WTC11 (cell line): Measurements from ENCODE around the gene AQP1. TPM values are rescaled to one million over a fixed set of nuclear protein-coding genes. Genes with fewer than 3 reads are reported as not detected.

ENCODE experiments used
- ATAC-seq: fragments of 200-7000 bp; cut with Tn5 transposase; 2 replicates; pipeline ENCODE4 v1.10.0; 2021; ENCODE audit warnings: mild to moderate bottlenecking, moderate library complexity
- CTCF ChIA-PET: fragments of 300-600 bp; sonication (Branson Sonifier 250); formaldehyde crosslinking; loops from one replicate; lab custom pipeline; 2021; ENCODE audit warnings: antibody characterized with exemption; lab: Charles Lee
- POLR2A ChIA-PET: fragments of 350-600 bp; sonication (Branson Sonifier 250); formaldehyde crosslinking; loops from one replicate; lab custom pipeline; 2021; ENCODE audit warnings: antibody characterized with exemption; lab: Charles Lee
- DNase-seq: peaks from one replicate; pipeline ENCODE4 v3.0.0; 2021; ENCODE audit warnings: low spot score
- H3K27ac Mint-ChIP-seq: 2 replicates; pipeline ENCODE4 v1.8.0; 2021; ENCODE audit warnings: mixed read lengths
- H3K27me3 Mint-ChIP-seq: 2 replicates; pipeline ENCODE4 v1.8.0; 2021; ENCODE audit warnings: low read depth, mild to moderate bottlenecking, moderate library complexity, mixed read lengths
- H3K36me3 Mint-ChIP-seq: 2 replicates; pipeline ENCODE4 v1.8.0; 2021; ENCODE audit warnings: mixed read lengths
- H3K4me1 Mint-ChIP-seq: 2 replicates; pipeline ENCODE4 v1.8.0; 2022; ENCODE audit warnings: mixed read lengths
- H3K4me3 Mint-ChIP-seq: 2 replicates; pipeline ENCODE4 v1.8.0; 2021; ENCODE audit warnings: mild to moderate bottlenecking, moderate library complexity, mixed read lengths
- H3K9me3 Mint-ChIP-seq: 2 replicates; pipeline ENCODE4 v1.8.0; 2021; ENCODE audit warnings: mixed read lengths
- AR ChIP-seq: fragments of 250-450 bp; sonication (Bioruptor Pico); IDR thresholded peaks from 2 replicates; pipeline ENCODE4 v1.9.0; 2021; ENCODE audit warnings: mild to moderate bottlenecking
- ARID4B ChIP-seq: sonication (generic); formaldehyde crosslinking; IDR thresholded peaks from 2 replicates; pipeline ENCODE4 v1.8.0; 2023; ENCODE audit warnings: missing genetic modification reagents, mild to moderate bottlenecking, borderline replicate concordance
- ATF1 ChIP-seq: sonication (generic); formaldehyde crosslinking; IDR thresholded peaks from 2 replicates; pipeline ENCODE4 v1.8.1; 2023; ENCODE audit warnings: mild to moderate bottlenecking, moderate library complexity, missing genetic modification reagents
- ATF6 ChIP-seq: sonication (generic); formaldehyde crosslinking; IDR thresholded peaks from 2 replicates; pipeline ENCODE4 v1.8.1; 2023; ENCODE audit warnings: mild to moderate bottlenecking, missing genetic modification reagents
- E2F1 ChIP-seq: sonication (generic); formaldehyde crosslinking; IDR thresholded peaks from 2 replicates; pipeline ENCODE4 v1.8.0; 2022; ENCODE audit warnings: mild to moderate bottlenecking, missing genetic modification reagents
- FOXJ3 ChIP-seq: sonication (generic); formaldehyde crosslinking; IDR thresholded peaks from 2 replicates; pipeline ENCODE4 v1.9.0; 2021; ENCODE audit warnings: missing genetic modification reagents, mild to moderate bottlenecking, borderline replicate concordance
- GABPB1 ChIP-seq: sonication (generic); formaldehyde crosslinking; IDR thresholded peaks from 2 replicates; pipeline ENCODE4 v1.8.1; 2023; ENCODE audit warnings: mild to moderate bottlenecking, missing genetic modification reagents
- IRF1 ChIP-seq: sonication (generic); formaldehyde crosslinking; IDR thresholded peaks from 2 replicates; pipeline ENCODE4 v1.8.0; 2023; ENCODE audit warnings: missing genetic modification reagents
- IRF2 ChIP-seq: sonication (generic); formaldehyde crosslinking; IDR thresholded peaks from 2 replicates; pipeline ENCODE4 v1.8.0; 2022; ENCODE audit warnings: low read depth, missing genetic modification reagents, borderline replicate concordance
- MLX ChIP-seq: sonication (generic); formaldehyde crosslinking; IDR thresholded peaks from 2 replicates; pipeline ENCODE4 v1.8.1; 2023; ENCODE audit warnings: mild to moderate bottlenecking, missing genetic modification reagents, moderate library complexity
- RORB ChIP-seq: fragments of 250-450 bp; sonication (Bioruptor Pico); IDR thresholded peaks from 2 replicates; pipeline ENCODE4 v1.9.0; 2021; ENCODE audit warnings: mild to moderate bottlenecking
- SMAD4 ChIP-seq: sonication (generic); formaldehyde crosslinking; IDR thresholded peaks from 2 replicates; pipeline ENCODE4 v1.8.0; 2022; ENCODE audit warnings: mild to moderate bottlenecking, missing genetic modification reagents
- USF2 ChIP-seq: sonication (generic); formaldehyde crosslinking; IDR thresholded peaks from 2 replicates; pipeline ENCODE4 v1.8.1; 2023; ENCODE audit warnings: mild to moderate bottlenecking, missing genetic modification reagents, moderate library complexity
- ZNF232 ChIP-seq: sonication (generic); formaldehyde crosslinking; IDR thresholded peaks from 2 replicates; pipeline ENCODE4 v1.8.0; 2022; ENCODE audit warnings: mild to moderate bottlenecking, missing genetic modification reagents
- ZNF263 ChIP-seq: sonication (generic); formaldehyde crosslinking; IDR thresholded peaks from 2 replicates; pipeline ENCODE4 v1.8.1; 2022; ENCODE audit warnings: low read depth, mild to moderate bottlenecking, moderate library complexity, missing genetic modification reagents
- ZNF423 ChIP-seq: fragments of 250-450 bp; sonication (Bioruptor Pico); IDR thresholded peaks from 2 replicates; pipeline ENCODE4 v2.1.2; 2022; ENCODE audit warnings: mild to moderate bottlenecking, moderate library complexity
- total RNA-seq: library from RNA; stranded (reverse); gene quantifications from 3 replicates; pipeline ENCODE4 v1.2.3, GENCODE V29; 2021

The AQP1 gene
- total RNA-seq, 1 experiment from 2014 or later: 0.81 TPM

- Mint-ChIP-seq H3K4me1 (peaks cover 12% of the 10 kb centered on the region), H3K9me3 (no peaks in the 10 kb centered on the region), H3K36me3 (no peaks in the 10 kb centered on the region), H3K4me3 (no peak overlapping the region), H3K27ac (no peak overlapping the region), H3K27me3 (no peaks in the 10 kb centered on the region)
- no peak for TF ChIP-seq GABPB1 (CRISPR knock-in tag)
- TF ChIP-seq ATF6 (CRISPR knock-in tag): no peak
- TF ChIP-seq IRF1 (CRISPR knock-in tag): no peak
- TF ChIP-seq MLX (CRISPR knock-in tag): no peak
- TF ChIP-seq USF2: no peak
- no peak for TF ChIP-seq ZNF423
- no peak for TF ChIP-seq AR
- TF ChIP-seq SMAD4: no peak
- no peak for TF ChIP-seq RORB (CRISPR knock-in tag)
- no peak for TF ChIP-seq ZNF232 (CRISPR knock-in tag)
- TF ChIP-seq ARID4B (CRISPR knock-in tag): no peak
- TF ChIP-seq ATF1 (CRISPR knock-in tag): no peak
- no peak for TF ChIP-seq ZNF263 (CRISPR knock-in tag)
- no peak for TF ChIP-seq E2F1 (CRISPR knock-in tag)
- TF ChIP-seq IRF2: no peak
- TF ChIP-seq FOXJ3: no peak
- DNase-seq (no peak), ATAC-seq (no peak)
- POLR2A ChIA-PET: no interaction called here
- CTCF ChIA-PET: interaction anchor here (0.6 to 4.1 kb wide), 4 partner anchors 28 to 119 kb away, joined by 3 to 26 read pairs (median 4); no protein-coding TSS in a partner anchor
Measured at GRCh38 chr7:30910411-30911073, 1.1 kb upstream of the AQP1 start.
